DND-41 (cell line): ENCODE data around the gene RANBP17.

ENCODE experiments used
- EZH2 ChIP-seq: IDR thresholded peaks from 3 replicates; pipeline ENCODE4 v1.6.1; 2012; ENCODE audit warnings: borderline replicate concordance, low read depth, mild to moderate bottlenecking, moderate library complexity, low read length, inconsistent platforms; ENCODE audit not compliant: severe bottlenecking
- TF ChIP-seq, protein P1 (sequence below): IDR thresholded peaks from 2 replicates; pipeline ENCODE4 v1.5.1; 2012; ENCODE audit warnings: borderline replicate concordance, low read length, moderate library complexity, mild to moderate bottlenecking; ENCODE audit not compliant: poor library complexity, severe bottlenecking; ENCODE audit errors: extremely low read depth

DNA sequence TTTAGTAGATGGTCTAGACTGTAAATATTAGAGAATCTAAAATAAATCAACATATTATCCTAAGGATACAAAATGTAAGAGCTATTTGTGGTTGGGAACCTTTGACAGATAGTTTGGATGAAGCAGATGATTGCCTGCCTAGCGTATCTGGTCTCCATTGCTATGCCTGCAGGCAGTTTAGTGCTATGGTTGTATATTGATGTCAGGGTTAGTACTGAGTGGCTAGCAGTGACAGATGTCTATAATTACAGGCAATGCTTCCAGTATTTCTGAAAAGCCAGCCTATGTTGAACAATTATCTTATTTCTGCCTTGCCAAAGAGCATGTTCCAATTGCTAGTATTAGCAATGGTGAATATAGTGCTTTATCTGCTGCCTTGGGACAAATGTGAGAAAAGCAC, 296.0 kb downstream of the RANBP17 start:
- TF ChIP-seq, protein P1, sequence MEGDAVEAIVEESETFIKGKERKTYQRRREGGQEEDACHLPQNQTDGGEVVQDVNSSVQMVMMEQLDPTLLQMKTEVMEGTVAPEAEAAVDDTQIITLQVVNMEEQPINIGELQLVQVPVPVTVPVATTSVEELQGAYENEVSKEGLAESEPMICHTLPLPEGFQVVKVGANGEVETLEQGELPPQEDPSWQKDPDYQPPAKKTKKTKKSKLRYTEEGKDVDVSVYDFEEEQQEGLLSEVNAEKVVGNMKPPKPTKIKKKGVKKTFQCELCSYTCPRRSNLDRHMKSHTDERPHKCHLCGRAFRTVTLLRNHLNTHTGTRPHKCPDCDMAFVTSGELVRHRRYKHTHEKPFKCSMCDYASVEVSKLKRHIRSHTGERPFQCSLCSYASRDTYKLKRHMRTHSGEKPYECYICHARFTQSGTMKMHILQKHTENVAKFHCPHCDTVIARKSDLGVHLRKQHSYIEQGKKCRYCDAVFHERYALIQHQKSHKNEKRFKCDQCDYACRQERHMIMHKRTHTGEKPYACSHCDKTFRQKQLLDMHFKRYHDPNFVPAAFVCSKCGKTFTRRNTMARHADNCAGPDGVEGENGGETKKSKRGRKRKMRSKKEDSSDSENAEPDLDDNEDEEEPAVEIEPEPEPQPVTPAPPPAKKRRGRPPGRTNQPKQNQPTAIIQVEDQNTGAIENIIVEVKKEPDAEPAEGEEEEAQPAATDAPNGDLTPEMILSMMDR, result no peak
- TF ChIP-seq EZH2, result no peak
